Astrocyte of the spinal cord (primary cell): ENCODE data around the gene SALL1.
A peak's percentile ranks its signal among the peaks of the same experiment; 100 is the strongest.

Experiments used
- DNase-seq: peaks from one replicate; pipeline ENCODE4 v3.0.0; 2011; ENCODE audit warnings: low read depth, low spot score
- H3K4me3 ChIP-seq: 2 replicates; pipeline ENCODE4 v1.5.1; 2011; ENCODE audit warnings: low read depth, mild to moderate bottlenecking, low read length, moderate library complexity
- CTCF ChIP-seq: IDR thresholded peaks from 2 replicates; pipeline ENCODE4 v1.5.1; 2012; ENCODE audit warnings: low read depth, mild to moderate bottlenecking, low read length, inconsistent platforms
- in situ Hi-C: cut with HindIII; loops from 2 replicates; pipeline ENCODE4 v1.10.0; 2017; ENCODE audit warnings: low sequenced_read_pairs

SALL1 gene

GRCh38 chr16:51159865-51160264 lies 8.8 kb upstream of the SALL1 start:
- in situ Hi-C loops, result no loop called here
- no peak overlapping the region for H3K4me3 ChIP-seq
- no peak for TF ChIP-seq CTCF
- no peak for DNase-seq

- TF ChIP-seq CTCF, result no peak
- no peak overlapping the region for H3K4me3 ChIP-seq
- DNase-seq, result no peak
- in situ Hi-C loops, result no loop called here
Measured at GRCh38 chr16:51159296-51159695, 8.2 kb upstream of the SALL1 start.

- no peak for DNase-seq
- no peak overlapping the region for H3K4me3 ChIP-seq
- TF ChIP-seq CTCF, result no peak
- in situ Hi-C loops, result no loop called here
Measured at GRCh38 chr16:51157698-51158097, 6.6 kb upstream of the SALL1 start.

- H3K4me3 ChIP-seq, result no peak overlapping the region
- in situ Hi-C loops, result no loop called here
- DNase-seq, result no peak
- TF ChIP-seq CTCF, result no peak
Measured at GRCh38 chr16:51156807-51157200, 5.7 kb upstream of the SALL1 start.

- in situ Hi-C loops, result no loop called here
- peak overlapping the region; percentile 82 for H3K4me3 ChIP-seq
- DNase-seq, result peak; percentile 74
- TF ChIP-seq CTCF, result no peak
Measured at GRCh38 chr16:51155820-51156806, 5.0 kb upstream of the SALL1 start.

GRCh38 chr16:51155199-51155607 lies 4.1 kb upstream of the SALL1 start:
- DNase-seq, result peak; percentile 59
- in situ Hi-C loops, result no loop called here
- H3K4me3 ChIP-seq, result peak overlapping the region; percentile 82
- no peak for TF ChIP-seq CTCF
